HL-60/S4 (cell line): ENCODE data around the gene ARPP19.
"Not testable (repeated sequence)": the region's sequence is repeated elsewhere in the genome, so short reads cannot be mapped to it uniquely, and the experiment has no call there.

Experiments
- in situ Hi-C: fragments of 300-500 bp; cut with MboI; formaldehyde crosslinking; loops from 2 replicates; pipeline ENCODE4 v1.14.3; 2022; ENCODE audit warnings: low sequenced_read_pairs

The ARPP19 gene

GRCh38 chr15:52515343-52515742 lies 53.5 kb downstream of the ARPP19 start:
- in situ Hi-C loops: no loop called here

- in situ Hi-C loops: no loop called here
Observed at GRCh38 chr15:52514482-52514881, 54.3 kb downstream of the ARPP19 start.

GRCh38 chr15:52512869-52513268 lies 56.0 kb downstream of the ARPP19 start:
- in situ Hi-C loops: not testable (repeated sequence)

GRCh38 chr15:52511084-52511483 lies 57.7 kb downstream of the ARPP19 start:
- in situ Hi-C loops: no loop called here

- in situ Hi-C loops: no loop called here
Observed at GRCh38 chr15:52509500-52510245, 59.2 kb downstream of the ARPP19 start.

GRCh38 chr15:52506549-52506948 lies 62.3 kb downstream of the ARPP19 start:
- in situ Hi-C loops: no loop called here

GRCh38 chr15:52505151-52505550 lies 63.7 kb downstream of the ARPP19 start:
- in situ Hi-C loops: no loop called here

- in situ Hi-C loops: no loop called here
Observed at GRCh38 chr15:52503788-52504496, 64.9 kb downstream of the ARPP19 start.

GRCh38 chr15:52502608-52503007 lies 66.2 kb downstream of the ARPP19 start:
- in situ Hi-C loops: no loop called here

- in situ Hi-C loops: no loop called here
Observed at GRCh38 chr15:52499506-52499905, 69.3 kb downstream of the ARPP19 start.

- in situ Hi-C loops: no loop called here
Observed at GRCh38 chr15:52498706-52499105, 70.1 kb downstream of the ARPP19 start.
